Amygdala (tissue), 56 donors: ENCODE results near the gene CIPC.

Source experiments
- DNase-seq, 56 donors: peaks; one replicate each; lab custom pipeline; 2025; lab: John Stamatoyannopoulos, UW

Gene CIPC

DNA sequence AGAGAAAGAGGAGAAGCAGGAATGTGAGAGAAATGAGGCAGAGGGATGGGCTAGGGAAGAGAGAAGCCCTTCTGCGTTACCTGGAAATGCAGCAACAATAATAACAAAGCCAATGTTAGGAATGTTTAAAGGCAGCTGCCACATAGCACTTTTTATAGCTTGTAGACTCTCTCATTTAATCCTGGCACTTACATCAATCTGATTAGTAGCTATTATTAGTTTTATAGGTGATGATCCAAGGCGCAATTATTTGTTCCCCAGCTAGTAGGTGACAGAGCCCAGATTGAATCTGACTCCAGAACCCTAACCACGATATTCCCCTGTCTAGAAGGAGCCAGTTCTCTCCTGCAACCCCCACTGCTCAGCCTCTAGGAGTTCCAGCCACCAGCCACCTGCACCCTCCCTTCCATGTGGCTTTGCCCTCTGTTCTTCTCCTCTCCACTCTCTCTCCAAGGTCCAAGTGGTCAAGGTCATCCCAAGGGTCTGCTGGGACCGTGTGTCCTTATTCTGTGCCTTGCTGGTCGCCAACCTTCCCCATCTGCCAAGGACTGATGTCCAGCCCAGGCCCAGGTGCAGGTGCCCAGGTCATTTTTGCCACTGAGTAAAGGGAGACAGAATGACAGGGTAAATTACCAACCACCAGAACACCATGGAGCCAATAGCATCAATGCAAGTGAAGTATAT, 29.4 kb upstream of the CIPC start:
- DNase-seq, result no peak

DNA sequence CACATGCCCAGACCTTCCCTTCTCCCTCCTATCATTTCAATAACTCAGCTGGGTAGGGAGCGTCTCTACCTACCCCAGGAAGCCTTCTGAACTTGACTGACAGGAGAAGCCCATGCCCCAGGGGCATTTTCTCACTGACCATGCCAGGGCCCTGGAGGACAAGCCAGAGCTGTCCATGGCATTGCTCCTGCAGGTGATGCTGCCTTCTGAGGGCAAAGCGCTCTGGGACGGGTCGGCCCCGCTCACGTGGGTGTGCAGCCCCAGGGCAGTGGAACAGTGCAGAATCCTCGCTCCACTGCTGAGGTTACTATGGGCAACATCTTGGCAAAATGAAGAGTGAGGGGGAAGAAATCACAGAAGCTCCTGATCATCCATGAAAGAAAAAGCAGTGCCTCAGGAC, 28.5 kb upstream of the CIPC start:
- DNase-seq, result no peak

DNA sequence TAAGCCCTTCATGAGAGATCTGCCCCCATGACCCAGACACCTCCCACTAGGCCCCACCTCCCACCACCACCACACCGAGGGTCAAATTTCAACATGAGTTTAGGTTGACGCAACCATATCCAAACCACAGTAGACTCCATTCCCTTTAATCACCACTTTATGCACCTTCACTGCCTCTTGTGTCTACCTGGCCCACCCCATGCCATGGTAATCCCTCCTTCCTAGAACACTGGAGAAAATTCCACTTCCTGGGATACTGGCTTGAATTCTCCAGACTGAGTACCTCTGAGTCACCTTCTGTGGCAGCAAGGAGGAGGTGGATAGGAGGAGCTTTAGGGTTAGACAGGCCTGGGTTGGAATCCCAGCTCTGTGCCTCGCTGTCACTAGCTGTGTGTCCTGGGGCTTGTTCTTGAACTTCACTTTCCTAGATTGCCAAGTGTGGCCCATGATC, 26.1 kb upstream of the CIPC start:
- no peak for DNase-seq

DNA sequence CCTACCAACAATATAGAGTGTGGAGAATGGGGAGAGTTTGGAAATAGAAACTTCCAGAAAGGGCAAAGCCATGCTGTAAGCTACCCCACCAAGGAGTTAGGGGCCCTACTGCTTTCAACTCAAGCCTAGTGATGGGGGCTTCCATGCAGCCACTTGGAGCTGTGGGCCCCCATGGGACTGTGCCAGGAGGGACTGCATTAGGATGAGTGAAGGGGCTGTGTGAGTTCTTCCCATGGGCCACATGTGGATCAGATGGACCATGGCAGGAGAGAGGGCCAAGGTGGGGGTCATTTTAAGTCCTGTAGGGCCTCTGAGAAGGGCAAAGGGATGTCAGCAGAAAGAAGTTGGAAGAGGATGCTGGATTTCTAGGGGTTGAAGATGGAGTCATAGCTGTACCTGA, 23.1 kb upstream of the CIPC start:
- no peak for DNase-seq

DNA sequence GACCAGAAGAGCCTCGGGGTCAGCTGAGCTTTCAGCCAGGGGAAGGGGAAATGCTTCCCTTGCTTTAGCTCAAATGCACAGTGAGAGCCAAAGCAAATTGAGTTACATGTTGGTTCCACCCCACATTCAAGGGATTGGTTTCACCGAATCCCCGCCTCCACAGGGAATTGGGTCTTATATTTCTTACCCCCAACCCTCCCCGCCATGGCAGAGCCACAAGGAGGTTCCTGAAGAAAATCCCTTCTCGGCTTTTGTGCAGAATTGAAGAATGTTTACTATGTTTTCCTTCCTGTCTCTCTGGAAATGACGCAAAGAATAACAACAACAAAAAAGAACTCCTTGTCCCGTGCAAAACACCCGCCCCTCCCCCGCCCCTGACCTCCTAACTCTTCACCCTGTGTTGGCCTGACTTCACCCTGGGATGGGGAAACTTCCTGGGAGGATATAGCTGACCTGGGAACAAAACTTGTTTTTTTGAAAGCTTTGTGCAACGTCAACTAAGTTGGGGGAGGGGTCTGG, 21.9 kb upstream of the CIPC start:
- no peak for DNase-seq

DNA sequence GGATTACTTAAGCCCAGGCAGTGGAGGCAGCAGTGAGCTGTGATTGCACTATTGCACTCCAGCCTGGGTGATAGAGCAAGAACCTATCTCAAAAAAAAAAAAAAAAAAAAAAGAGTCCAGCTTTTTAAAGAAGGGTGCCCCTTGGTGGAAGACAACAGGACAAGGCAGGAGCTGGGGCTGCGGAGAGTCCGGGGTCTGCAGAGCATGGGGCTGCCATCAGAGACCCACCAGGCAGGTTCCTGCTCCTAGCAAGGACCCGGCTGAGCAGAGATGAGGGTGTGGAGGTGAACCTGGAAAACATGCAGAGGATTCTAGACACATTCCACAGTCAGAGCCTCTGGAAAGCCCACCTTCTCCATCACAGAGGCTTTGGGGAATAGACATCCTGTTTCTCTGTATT, 21.0 kb upstream of the CIPC start:
- DNase-seq, result no peak

DNA sequence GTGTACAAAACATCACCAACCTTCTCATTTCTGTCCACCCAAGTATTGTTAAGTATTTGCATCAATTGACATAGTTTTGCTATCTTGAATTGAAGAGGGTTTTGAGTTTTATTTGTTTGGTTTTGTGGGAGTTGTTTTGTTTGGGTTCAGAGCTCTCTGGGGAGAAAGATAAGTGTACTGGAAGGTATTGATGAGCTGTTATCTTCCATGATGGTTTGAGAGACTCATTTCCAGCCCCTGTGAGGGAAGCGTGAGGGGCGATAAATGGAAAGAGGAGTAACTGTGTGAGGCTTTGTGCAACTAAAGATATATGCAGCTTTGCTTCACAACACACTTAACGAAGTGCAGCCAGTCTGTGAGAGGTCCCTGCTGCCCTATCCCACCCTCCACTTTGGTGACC, 15.7 kb upstream of the CIPC start:
- DNase-seq, result no peak

DNA sequence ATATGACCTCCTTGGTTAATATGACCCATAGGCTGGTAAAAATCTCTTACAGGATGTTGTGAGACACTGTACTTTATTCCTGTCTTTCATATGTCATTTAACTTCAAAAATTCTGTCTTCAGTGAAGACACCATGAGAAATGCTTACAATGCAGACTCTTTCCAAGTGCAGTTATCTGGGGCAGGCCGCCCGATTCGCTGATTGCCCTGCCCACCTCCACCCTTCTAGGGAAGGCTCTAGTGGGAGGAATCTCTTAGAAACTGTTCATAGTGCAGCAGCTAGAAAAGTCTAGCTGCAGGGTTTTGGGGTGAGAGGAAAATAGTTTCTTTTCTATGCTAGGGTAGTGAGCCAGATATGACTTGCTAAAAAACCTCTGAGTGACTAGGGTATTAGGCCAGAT, 15.0 kb upstream of the CIPC start:
- DNase-seq, result no peak

DNA sequence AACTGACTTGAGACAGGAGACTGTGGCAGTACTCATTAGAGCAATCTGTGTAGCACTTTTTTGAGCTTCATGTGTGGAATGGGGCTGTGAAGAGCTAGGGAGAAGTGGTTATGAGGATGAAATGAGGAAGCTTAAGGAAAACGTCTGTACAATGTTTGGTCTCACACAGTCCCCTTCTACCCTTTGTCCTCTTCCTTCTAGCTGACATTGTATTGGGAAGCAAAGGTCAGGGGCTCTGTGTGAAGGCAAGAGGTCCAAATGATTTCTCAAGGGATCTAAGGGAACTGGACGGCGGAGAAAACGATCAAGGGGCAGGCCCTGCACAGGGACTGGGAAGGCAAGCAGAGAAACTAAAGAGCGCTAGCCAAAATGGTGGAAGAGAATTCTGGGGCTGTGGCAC, 13.1 kb upstream of the CIPC start:
- DNase-seq, result no peak

DNA sequence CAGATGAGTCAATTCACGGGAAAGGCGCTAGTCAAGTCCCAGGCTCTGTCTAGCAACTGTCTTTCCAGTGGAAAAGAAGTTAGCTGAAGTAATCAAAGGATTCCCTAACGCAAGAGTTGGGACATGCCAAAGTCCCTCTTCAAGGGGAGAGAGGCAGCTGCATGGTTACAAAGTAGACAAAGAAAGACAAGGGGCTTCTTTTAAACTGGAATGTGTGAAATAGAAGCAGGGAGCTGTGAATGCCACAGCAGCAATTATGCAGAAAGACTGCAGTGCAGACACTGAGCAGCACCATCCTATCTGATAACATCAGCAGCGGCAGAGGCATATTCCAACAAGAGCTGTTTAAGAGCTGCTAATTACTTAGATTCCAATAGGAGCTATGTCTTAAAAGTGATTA, 12.5 kb upstream of the CIPC start:
- no peak for DNase-seq

DNA sequence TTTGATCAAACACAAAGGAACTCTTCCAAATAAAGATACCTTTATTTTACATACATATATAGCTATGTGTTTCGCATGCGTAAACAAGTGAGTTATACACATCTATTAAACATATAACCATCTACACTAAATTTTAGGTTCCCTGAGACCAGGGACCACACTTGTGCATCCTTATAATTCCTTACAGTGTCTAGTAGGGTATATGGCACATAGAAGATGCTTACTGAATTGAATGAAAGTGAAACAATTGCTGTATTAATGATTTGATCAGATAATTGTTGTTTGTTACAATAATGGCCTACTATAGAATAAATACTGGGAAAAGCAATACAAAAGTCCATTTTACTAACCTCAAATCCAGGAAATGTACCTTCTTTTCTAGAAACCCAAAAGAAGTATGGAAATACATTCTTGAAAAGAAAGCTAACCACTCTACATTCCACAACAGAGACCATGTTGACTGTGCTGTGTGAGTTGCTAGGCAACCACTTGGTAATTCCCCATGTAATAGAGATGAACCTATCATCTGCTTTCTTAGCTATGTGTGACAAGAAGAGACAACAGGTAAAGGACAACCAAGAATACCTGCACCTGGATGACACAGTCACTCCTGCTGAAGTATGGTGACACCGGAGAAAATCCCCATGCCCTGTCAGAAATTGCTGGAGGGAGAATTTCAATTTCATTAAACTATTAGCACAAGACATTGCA, 11.9 kb upstream of the CIPC start:
- no peak for DNase-seq

DNA sequence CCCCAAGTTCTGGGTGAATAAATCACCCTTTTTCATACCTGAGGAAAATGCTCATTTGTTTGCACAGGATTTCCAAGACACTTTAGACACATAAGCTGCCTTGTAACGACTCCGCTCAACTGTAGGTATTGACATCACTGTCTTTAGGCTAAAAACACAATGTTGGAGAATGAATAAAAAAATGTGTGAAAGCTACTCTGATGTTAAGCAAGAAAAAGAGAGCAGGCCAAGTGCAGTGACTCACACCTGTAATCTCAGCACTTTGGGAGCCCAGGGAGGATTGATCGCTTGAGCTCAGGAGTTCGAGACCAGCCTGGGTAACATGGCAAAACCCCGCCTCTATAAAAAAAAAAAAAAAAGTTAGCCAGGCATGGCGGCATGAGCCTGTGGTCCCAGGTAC, 11.1 kb upstream of the CIPC start:
- no peak for DNase-seq

DNA sequence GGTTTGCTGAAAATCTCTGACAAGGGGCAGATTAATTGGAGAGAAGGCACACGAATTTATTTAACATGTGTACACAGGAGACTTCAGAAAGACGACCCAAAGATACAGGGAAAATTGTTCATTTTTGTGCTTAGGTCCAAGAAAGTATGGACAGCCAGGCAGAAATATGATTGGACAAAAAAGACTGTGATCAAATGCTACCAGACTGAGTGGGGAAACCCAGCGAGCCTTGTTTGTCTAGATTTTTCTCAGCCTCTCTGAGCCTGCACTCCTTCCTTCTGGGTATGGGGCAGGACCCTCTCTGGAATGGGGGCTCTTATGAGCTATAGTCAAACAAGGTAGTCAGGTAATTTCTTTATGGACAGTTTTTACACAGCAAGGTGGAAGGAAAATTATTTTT, 10.4 kb upstream of the CIPC start:
- DNase-seq, result no peak

DNA sequence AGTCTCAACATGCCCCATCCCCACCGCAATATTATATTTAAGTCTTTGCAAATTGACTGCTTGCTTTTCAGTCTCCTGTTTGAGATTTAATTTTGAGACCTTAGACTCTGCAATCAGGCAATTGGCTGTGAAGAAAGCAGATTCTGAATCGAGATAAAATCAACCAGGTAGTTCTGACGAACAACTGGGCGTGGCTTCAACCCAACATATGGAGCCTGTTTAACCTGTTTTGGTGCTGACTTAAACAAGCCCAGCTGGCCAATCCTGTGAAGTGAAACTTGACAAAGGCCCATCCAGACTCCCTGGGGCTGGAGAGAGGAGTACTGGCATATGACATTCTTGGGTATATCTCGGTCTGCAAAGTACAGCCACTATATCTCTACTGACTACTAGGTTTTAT, 9.8 kb upstream of the CIPC start:
- no peak for DNase-seq

DNA sequence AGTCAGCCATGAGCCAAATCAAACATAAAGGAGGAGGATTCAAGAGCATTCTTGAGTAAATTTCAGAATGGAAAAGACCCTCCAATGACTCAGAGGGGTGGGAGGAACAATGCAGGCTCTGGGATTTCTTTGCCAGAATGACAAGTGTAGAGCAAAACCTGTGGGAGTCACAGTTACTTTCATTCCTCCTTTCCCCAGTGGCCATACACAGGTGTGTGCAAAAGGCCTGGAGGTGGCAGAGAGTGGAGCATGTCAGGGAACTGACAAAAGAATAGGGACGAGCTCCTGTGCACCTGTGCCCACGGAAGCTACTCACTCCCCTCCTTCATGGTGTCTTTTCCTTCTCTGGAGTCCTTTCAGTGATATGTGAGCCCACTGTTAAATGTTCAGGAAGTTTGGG, 9.4 kb upstream of the CIPC start:
- no peak for DNase-seq

DNA sequence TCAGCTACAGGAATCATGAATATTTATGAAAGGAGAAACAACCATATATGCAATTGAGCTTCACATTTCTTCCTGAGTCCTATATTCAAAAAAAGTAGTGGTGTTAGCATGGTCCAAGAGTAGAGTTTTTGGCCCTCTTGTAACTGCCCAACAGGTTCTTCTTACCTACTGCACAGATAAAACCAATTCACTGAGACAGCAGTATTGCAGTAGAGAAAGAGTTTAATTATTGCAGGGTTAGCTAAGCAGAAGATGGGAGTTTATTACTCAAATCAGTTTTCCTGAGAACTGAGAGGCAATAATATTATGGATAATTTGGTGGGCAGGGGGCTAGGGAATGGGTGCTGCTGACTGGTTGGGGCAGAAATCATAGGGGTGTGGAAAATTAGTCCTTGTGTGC, 6.5 kb upstream of the CIPC start:
- DNase-seq, result no peak

DNA sequence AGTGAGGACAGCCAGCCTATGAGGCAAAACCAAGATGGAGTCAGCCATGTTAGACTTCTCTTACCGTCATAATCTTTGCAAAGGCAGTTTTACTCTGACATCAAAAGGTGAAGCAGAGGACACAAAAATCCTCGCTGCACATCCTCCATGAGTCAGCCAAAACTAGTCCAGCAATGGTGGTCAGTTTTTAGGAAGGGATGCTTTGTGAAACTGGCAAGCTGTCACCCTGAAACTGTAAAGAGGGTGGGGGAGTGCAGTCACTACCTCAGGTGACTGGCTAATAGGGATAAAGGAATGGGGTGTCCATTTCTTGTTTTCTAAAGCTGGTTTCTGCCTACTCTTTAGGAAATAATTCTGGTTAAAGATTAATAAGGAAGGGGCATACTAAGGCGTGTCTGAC, 5.4 kb upstream of the CIPC start:
- DNase-seq, result no peak

DNA sequence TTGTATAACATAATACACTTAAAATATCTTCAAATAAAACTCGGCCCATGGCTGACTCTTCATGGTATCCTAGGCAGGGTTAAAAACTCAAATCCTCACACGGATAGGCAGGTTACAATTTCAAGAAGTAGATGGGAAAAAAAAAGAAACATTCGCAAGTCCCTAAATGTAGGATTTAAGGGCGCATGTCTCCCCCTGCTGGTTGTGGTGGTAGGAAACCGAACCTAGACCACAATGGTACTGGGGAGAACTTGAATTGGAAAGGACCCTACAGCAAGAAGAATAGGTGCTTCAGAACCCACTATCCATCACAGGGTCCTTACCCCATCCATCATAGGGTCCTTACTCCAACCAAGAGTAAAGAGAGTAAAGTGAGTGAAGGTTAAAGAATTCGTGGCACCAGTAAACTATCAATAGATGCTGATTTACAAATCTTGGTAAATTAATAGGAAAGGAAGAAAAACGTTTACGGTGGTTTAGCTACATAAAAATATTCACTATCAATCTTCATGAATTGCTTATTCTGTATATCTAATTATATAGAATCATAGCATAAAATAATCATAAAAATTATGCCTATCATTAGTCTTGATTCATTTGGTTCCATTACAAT, 3.3 kb upstream of the CIPC start:
- DNase-seq, result peak in 40 of 56 donors; percentile 9 to 85 (median 39)

DNA sequence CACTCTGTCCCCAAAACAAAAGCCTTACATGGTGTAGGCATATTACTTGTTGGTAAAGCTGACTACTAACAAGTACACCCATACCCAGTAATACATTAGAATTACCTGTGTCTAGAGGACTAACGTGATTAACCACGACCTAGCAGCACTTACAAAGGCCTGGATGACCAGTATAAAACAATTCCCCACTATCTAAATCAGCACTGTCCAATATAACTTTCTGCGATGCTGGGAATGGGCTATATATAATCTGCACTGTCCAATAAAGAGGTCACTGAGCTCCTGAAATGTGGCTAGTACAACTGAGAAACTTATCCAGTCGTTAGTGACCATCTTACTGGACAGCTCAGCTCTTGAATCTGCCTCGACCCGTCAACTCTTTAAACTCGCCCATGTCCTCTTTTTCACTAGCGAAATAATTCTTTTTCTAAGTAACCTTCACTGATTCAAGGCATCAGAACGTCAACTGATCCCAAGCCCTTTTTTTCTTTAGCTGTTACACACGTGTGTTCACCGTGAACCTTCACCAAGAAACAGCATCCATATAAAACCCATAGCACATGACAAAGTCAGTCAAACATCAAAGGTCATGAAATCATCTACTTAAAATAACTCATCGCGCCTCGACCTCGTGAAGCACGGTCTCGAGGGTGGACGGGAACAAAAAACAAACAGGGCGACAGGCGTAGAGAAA, 905 bp upstream of the CIPC start:
- DNase-seq, result no peak

DNA sequence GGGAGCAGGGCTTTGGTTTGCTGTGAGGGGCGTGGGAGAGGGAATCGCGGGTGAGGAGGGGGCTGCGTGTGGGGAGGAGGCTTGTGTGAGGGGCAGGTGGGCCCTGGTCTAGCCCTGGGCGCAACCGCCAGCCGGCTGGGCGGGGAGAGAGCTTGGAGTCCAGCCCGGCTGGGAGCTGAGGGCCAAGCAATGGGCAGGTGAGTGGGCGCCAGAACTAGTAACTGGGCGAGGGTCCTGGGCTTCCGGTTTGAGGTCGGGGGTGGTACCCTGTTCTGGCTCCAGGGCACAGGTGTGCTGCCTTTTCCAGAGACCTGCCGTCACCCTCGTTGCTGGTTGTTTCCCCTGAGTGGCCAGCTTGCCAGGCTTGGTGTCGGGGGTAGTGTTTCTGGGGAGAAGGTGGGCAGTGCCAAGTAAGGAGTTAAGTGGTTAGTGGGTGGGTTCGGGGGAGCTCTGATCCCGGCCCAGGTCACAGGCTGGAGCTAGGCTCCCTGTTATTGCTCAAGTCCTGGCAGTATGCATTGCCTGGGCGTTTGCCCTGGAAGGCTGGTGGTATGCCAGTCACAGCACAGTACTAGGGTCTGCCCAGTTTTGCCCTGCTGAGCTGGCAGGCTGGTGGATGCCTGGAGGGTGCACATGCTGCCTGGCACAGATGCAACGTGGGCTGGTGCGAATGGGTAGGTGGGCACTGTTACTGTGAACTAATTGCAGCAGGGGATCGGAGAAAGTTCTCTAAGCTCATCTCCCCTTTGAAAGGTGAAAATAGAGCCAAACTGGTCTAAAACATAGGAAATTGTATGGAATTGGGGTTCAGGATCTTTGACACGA, 683 bp downstream of the CIPC start:
- peak in 53 of 56 donors; percentile 29 to 87 (median 69) for DNase-seq
